ENCODE measurements around the gene USP27X.

The USP27X gene

DNA sequence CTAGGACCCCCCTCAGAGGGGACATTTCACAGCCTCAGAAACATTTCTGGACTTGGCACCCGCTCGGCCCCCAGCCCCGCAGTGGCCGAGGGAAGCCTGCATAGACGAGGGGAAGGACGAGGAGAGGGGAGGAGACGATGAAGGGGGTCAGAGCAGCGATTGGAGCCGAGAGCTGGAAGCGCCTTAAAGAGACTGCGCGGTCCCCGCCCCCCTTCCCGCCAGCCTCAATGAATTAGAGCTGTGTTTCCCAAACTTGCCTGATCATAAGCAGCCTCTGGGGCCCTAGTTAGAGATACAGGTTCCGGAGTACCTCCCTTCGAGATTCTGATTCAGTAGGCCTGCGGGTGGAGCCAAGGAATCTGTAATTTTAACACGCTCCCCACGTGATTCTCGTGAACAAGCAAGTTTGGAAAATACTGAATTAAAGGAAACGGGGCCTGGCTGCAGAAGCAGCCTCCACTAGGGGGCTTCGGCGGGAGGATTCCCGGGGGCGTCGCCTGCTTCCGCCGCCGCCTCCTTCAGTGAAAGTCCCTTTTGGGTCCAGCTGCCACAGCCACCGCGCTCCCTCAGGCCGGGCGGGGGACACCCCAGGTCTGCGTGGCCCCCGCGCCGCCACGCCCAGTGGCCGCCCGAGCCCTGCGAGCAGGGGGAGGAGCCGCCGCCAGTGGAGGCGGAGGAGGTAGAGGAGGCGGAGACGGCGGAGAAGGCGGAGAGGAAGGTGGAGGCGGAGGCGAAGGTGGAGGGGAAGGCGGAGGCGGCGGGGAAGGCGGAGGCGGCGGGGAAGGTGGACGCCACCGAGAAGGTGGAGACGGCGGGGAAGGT lies at the start of gene USP27X:
Gene USP27X (plus strand): TSS at position 651 of the 822 bp plus-strand sequence. CDS start 824 bp downstream, outside the sequence.
- DNase-seq, result peak; percentile 3 to 86 (median 64)

- DNase-seq, result peak in 2 of 14 donors; percentile 4 to 18
Measured at GRCh38 chrX:49838374-49838773, 40.9 kb upstream of the USP27X start.

- peak in 7 of 14 donors; percentile 5 to 83 (median 8) for DNase-seq
Measured at GRCh38 chrX:49840679-49841078, 38.6 kb upstream of the USP27X start.

GRCh38 chrX:49842621-49843020 lies 36.7 kb upstream of the USP27X start:
- no peak for DNase-seq

- peak in 6 of 14 donors; percentile 0 to 26 (median 3) for DNase-seq
Measured at GRCh38 chrX:49844611-49845010, 34.7 kb upstream of the USP27X start.

- DNase-seq, result no peak
Measured at GRCh38 chrX:49845701-49846403, 33.4 kb upstream of the USP27X start.

- DNase-seq, result no peak
Measured at GRCh38 chrX:49846522-49846921, 32.8 kb upstream of the USP27X start.

- DNase-seq, result no peak
Measured at GRCh38 chrX:49848275-49848674, 31.0 kb upstream of the USP27X start.

- DNase-seq, result no peak
Measured at GRCh38 chrX:49850028-49850427, 29.3 kb upstream of the USP27X start.

- DNase-seq, result no peak
Measured at GRCh38 chrX:49853661-49854060, 25.6 kb upstream of the USP27X start.

GRCh38 chrX:49856819-49857218 lies 22.5 kb upstream of the USP27X start:
- no peak for DNase-seq

DNA sequence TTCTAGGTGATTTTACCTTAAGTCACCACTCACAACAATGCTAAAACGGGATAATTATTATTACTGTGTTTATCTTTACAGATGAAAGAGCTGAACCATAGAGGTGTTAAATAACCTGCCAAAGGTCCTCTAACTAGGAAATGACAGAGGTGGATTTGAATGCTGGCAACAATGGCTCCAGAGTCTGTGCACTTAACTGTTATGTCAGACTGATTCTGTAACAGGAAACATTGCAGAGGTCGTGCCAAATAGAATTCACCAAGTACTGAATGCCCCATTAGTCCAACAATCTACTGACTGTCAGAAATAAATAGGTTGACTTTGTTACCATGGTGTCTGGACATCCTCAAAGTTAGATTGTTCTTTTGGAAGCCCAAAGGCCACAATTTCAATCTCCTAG lies 20.9 kb upstream of the USP27X start:
- no peak for DNase-seq

GRCh38 chrX:49859491-49859890 lies 19.8 kb upstream of the USP27X start:
- no peak for DNase-seq

DNA sequence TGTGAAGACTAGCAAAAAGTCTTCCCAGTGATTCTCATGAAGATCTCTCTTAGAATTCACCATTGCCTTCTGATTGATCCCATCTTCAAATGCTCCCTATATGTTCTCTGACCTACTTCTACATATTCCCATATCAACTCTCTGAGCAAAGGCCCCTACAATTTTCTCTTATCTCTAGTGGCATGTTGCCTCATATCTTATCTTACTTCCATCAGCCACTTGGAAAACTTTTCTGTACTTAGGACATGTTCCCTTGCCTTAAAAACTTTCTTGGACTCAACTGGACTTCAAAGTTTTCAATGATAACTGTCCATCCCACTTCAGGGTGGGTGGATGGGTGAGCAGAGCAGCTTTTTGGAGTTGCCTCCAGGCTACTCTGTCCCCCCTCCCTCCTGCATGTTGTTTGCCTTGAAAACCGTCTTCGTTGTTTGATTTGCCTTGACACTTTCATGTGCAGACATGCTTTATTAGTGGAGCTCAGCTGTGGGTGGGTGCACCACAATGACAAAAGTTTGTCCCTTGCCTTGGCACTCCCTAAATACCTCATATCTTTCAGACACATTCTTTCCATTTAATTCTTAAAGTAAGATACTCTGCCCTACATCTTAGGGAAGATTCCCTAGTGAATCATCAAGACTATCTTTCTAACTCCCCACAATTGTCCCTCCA lies 18.3 kb upstream of the USP27X start:
- DNase-seq, result no peak

DNA sequence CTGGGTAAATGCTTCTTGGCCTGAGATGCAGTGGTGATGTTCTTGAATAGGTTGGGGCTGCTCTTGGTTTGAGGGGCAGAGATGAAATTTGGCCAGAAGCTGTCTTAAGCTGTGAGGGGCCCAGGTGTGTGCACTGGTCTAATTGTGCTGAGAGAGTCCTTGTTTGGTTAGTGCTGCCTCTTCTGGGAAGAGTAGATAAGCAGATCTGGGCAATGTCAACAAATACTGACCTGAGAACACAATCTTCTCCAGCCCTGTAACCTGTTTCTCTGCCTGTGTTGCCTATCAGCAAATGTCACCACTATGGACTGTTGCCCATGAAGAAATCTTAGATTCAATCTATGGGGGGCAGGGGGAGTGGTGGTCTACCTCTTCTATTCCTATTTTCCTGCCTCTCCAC lies 17.2 kb upstream of the USP27X start:
- DNase-seq, result no peak

- no peak for DNase-seq
Measured at GRCh38 chrX:49868739-49869138, 10.5 kb upstream of the USP27X start.

DNA sequence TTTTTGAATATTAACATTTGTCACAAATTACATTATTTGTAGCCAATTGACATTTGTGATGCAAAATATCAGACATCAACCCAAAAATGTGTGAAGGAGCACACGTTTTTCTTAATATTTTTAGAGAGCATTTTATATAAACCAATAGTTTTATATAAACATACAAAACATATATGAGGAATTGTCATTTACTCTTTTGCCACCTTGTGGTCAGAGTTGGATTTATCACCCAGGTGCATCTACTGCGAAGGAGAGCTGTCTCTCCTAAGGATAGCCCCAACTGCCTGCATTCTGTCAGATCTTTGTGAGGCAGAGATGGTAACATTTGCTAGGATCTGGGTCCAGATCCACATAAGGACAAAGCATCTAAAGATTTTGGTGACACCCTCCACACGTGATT lies 2.5 kb upstream of the USP27X start:
- peak in 1 of 14 donors; percentile 53 for DNase-seq

DNA sequence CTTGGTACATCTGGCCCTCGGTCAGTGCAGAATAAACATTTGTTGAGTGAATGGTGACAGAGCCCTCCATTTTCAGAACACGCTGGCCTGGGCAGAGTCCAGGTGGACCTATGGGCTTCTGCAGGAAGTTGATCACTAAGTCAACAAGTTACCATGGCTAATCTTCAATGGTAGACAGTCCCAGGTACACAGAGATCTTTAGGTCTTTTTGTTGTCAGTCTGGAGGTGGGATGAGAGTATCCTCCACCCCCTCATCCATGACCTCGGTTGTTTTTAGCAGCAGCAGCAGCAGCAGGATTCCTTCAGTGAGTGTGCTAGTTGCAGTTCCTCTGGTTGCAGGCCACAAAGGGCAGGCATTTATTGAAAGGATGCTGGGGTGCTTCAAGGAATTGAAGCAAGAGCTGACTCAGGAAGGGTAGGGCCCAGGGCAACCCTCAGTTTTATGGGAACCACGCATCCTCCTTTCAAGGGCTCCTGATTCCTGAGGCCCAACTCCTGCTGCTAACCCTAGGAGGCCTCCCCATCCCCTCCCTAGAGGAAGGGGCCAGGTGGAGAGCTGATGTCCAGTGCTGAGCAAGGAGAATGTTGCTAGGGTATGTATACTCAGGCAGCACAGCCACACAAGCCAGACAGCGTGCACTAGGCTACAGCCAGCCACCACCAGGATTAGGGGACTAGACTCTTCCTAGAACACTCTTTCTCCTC lies 1.7 kb upstream of the USP27X start:
- no peak for DNase-seq

GRCh38 chrX:49878128-49878833 lies 1.0 kb upstream of the USP27X start:
- peak in 4 of 14 donors; percentile 23 to 47 (median 32) for DNase-seq

DNA sequence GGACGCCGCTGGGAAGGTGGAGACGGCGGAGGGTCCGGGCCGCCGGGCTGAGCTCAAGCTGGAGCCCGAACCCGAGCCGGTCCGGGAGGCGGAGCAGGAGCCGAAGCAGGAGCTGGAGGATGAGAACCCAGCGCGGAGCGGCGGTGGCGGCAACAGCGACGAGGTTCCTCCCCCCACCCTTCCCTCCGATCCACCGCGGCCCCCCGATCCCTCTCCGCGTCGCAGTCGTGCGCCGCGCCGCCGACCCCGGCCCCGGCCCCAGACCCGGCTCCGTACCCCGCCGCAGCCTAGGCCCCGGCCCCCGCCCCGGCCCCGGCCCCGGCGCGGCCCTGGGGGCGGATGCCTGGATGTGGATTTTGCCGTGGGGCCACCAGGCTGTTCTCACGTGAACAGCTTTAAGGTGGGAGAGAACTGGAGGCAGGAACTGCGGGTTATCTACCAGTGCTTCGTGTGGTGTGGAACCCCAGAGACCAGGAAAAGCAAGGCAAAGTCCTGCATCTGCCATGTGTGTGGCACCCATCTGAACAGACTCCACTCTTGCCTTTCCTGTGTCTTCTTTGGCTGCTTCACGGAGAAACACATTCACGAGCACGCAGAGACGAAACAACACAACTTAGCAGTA lies 483 bp downstream of the USP27X start:
- DNase-seq, result peak in 2 of 14 donors; percentile 7 to 25

GRCh38 chrX:49880668-49881067 lies 1.4 kb downstream of the USP27X start:
- DNase-seq, result peak in 1 of 14 donors; percentile 10

Measured in C1 segment of cervical spinal cord (tissue), 14 donors.